Lower leg skin (tissue), 3 donors: ENCODE measurements around the gene MINDY4.

ENCODE experiments used
- CTCF ChIP-seq, 3 donors: fragments of 450-650 bp; IDR thresholded peaks; one replicate each; pipeline ENCODE4 v1.5.1; 2016; ENCODE audit warnings: antibody characterized with exemption in 3 of 3, mild to moderate bottlenecking in 3 of 3, moderate library complexity in 2 of 3
- POLR2A ChIP-seq, 2 donors: fragments of 450-650 bp; IDR thresholded peaks; one replicate each; pipeline ENCODE4 v1.6.1; 2016 to 2017; ENCODE audit warnings: antibody characterized with exemption in 2 of 2, mild to moderate bottlenecking in 1 of 2, moderate library complexity in 1 of 2

- no peak for TF ChIP-seq CTCF (IDR thresholded peaks at IDR 0.05)
- no peak for TF ChIP-seq POLR2A (IDR thresholded peaks at IDR 0.05)
Observed at GRCh38 chr7:30726296-30727006, 44.8 kb upstream of the MINDY4 start.
